Cardiac fibroblast (primary cell): Measurements from ENCODE around the gene ZNF546.

ENCODE experiments used
- DNase-seq, 2 donors: peaks; one replicate each; pipeline versions ENCODE4 v3.0.0 to v3.0.0-alpha.2; 2010; ENCODE audit warnings: low read depth in 2 of 2
- H3K4me3 ChIP-seq, 2 donors: replicated peaks in 1 of 2; 1 replicate in 1 of 2; 2 replicates in 1 of 2; pipeline ENCODE4 v1.5.1; 2011; ENCODE audit warnings: low read depth in 2 of 2, low read length in 2 of 2, mild to moderate bottlenecking in 2 of 2, moderate library complexity in 1 of 2
- CTCF ChIP-seq: IDR thresholded peaks from one replicate; pipeline ENCODE4 v1.5.1; 2011; ENCODE audit warnings: low read depth, mild to moderate bottlenecking, low read length, inconsistent platforms

Gene ZNF546

DNA sequence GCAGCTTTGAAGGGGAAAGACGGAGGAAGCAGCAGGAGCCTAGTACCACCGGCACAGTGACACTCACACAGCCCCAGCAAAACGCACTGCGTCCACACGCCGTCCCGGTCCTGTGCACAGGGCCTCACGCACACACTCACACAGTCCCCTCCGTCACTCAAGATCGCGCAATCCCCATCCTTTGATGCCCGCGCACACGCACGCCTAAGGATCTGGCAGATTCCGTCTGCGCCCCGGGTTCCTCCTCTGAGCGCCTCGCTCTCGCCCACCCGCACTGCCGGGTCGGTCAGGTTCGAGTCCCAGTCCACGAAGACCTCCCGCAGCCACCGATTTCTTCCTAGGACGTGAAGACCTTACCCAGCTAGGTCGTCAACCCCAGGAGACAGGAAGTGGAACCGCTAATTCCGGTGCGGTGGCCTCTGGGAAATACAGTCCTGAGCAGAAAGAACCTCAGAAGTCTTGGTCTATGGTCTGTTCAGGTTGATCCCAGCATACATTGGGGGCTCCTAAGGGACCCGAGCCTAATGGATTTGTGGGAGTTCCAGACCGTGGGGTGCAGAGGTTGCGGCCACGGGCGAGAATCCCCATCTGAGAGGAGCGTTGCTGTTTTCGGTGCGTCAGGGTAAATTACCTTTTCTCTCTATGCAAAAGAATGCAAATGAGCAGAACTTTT is 59.1 kb downstream of the ZNF546 start, which contains the start of gene ZNF780B:
TSS of gene ZNF780B (minus strand) at position 400 of the 673 bp plus-strand sequence. CDS start 5,899 bp downstream, outside the sequence.
- peak; percentile 63 for DNase-seq
- no peak for TF ChIP-seq CTCF
- H3K4me3 ChIP-seq, result peak within 1 kb of the TSS; percentile 76 to 83

GRCh38 chr19:40056505-40056904 is 59.6 kb downstream of the ZNF546 start:
- DNase-seq, result peak in 1 of 2 donors; percentile 2
- no peak for TF ChIP-seq CTCF
- H3K4me3 ChIP-seq, result peak overlapping the region; percentile 76 to 83

DNA sequence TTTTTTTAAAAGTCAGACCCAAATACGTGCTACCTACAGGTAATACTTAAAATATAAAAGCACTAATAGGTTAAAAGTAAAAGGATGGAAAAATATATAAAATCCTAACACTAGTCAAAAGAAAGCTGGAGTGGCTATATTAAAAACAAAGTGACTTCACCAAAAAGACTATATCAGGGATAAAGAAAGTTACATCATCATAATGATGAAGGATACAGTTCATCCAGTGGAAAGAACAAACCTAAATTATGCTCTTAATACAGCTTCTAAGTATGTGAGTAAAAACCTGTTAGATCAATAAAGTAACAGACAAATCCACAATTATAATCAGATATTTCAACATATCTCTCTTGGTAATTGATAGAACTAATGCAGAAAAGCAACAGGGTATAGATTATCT is 60.3 kb downstream of the ZNF546 start:
- DNase-seq, result no peak
- TF ChIP-seq CTCF, result no peak
- no peak overlapping the region for H3K4me3 ChIP-seq

DNA sequence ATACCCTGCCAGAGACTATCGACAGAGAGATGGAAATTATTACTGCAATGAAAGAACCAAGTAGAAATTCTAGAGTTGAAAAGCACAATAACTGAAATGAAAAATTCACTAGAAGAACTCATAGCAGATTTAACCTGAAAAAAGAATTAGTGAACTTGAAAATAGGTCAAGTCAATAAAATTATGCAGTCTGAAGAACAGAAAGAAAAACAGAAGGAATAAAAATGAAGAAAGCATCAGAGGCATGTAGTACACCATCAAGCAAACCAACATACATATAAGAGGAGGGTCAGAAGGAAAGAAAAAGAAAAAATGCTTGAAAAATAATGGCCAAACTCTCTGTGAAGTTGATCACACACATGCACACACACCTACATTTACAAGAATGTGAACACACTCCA is 62.8 kb downstream of the ZNF546 start:
- no peak for DNase-seq
- TF ChIP-seq CTCF, result no peak
- H3K4me3 ChIP-seq, result no peak overlapping the region

- TF ChIP-seq CTCF, result no peak
- no peak for DNase-seq
- no peak overlapping the region for H3K4me3 ChIP-seq
Measured at GRCh38 chr19:40070058-40070457, 73.2 kb downstream of the ZNF546 start.
